ENCODE data around the gene NXPH2.

NXPH2 gene

GRCh38 chr2:138780446-138780880, 273 bp upstream of the NXPH2 start:
- no peak for DNase-seq (ENCODE audit: extremely low read depth, low read depth)
- H3K4me3 ChIP-seq (replicated peaks; ENCODE audit: low read depth, low read length), result no peak overlapping the region
- TF ChIP-seq CTCF (IDR thresholded peaks at IDR 0.05; ENCODE audit: low read depth, low read length, missing control alignments), result no peak

GRCh38 chr2:138779406-138779780, 797 bp downstream of the NXPH2 start:
- DNase-seq (ENCODE audit: extremely low read depth, low read depth), result no peak
- H3K4me3 ChIP-seq (replicated peaks; ENCODE audit: low read depth, low read length), result no peak overlapping the region
- no peak for TF ChIP-seq CTCF (IDR thresholded peaks at IDR 0.05; ENCODE audit: low read depth, low read length, missing control alignments)

GRCh38 chr2:138777996-138778395, 2.2 kb downstream of the NXPH2 start:
- peak; percentile 2 for DNase-seq (ENCODE audit: extremely low read depth, low read depth)
- H3K4me3 ChIP-seq (replicated peaks; ENCODE audit: low read depth, low read length), result no peak overlapping the region
- no peak for TF ChIP-seq CTCF (IDR thresholded peaks at IDR 0.05; ENCODE audit: low read depth, low read length, missing control alignments)

DNA sequence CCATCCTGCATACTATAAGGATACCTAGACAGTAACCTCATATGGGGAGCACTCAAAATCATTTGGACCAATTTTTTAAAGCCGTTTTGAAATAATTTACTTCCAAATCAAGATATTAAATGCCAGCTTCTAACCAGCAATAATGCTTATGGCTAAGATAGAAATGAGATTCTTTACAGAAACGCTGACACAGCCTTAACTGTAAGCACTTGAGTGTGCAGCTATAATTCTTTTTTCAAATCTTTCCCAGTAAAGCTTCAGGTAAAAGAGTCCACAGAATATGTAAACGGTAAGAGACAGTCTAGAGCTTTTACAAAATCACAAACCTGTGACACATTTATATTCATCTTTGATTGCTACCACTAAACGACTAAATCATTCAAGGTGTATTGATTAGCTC, 4.5 kb downstream of the NXPH2 start:
- TF ChIP-seq CTCF (IDR thresholded peaks at IDR 0.05; ENCODE audit: low read depth, low read length, missing control alignments), result no peak
- no peak for DNase-seq (ENCODE audit: extremely low read depth, low read depth)
- H3K4me3 ChIP-seq (replicated peaks; ENCODE audit: low read depth, low read length), result no peak overlapping the region

- no peak overlapping the region for H3K4me3 ChIP-seq (replicated peaks; ENCODE audit: low read depth, low read length)
- no peak for DNase-seq (ENCODE audit: extremely low read depth, low read depth)
- no peak for TF ChIP-seq CTCF (IDR thresholded peaks at IDR 0.05; ENCODE audit: low read depth, low read length, missing control alignments)
Observed at GRCh38 chr2:138771534-138771933, 8.7 kb downstream of the NXPH2 start.

DNA sequence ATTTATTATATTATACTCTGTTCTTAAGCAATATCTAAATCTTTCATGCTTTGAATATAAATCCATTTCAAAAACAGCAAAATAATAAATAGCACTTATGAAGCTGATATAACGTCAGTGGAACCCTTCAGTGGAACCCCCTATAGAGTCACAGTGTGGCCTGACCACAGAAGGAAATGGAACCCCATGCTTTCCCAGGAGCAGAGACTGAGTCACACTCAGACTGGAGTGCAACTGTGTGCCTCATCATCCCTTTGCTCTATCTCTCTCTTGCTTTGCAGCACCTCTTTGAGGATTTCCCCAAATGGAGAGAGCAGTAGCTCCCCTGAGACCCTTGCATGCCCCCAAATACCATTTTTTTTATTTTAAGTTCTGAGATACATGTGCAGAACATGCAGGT, 13.1 kb downstream of the NXPH2 start:
- no peak for DNase-seq (ENCODE audit: extremely low read depth, low read depth)
- no peak for TF ChIP-seq CTCF (IDR thresholded peaks at IDR 0.05; ENCODE audit: low read depth, low read length, missing control alignments)
- no peak overlapping the region for H3K4me3 ChIP-seq (replicated peaks; ENCODE audit: low read depth, low read length)

- no peak overlapping the region for H3K4me3 ChIP-seq (replicated peaks; ENCODE audit: low read depth, low read length)
- TF ChIP-seq CTCF (IDR thresholded peaks at IDR 0.05; ENCODE audit: low read depth, low read length, missing control alignments), result no peak
Observed at GRCh38 chr2:138766464-138766863, 13.7 kb downstream of the NXPH2 start.

More at GRCh38 chr2:138766464-138766863, 13.7 kb downstream of the NXPH2 start:
- DNase-seq (ENCODE audit: extremely low read depth, low read depth), result no peak
